HG02938 (cell line): ENCODE data around the gene IER3.
A peak's percentile ranks its signal among the peaks of the same experiment; 100 is the strongest.
"Not testable (repeated sequence)": the region's sequence is repeated elsewhere in the genome, so short reads cannot be mapped to it uniquely, and the experiment has no call there.

ENCODE experiments used
- ATAC-seq: cut with Tn5 transposase; IDR thresholded peaks from one replicate; pipeline ENCODE4 v1.9.1; 2021; ENCODE audit warnings: mild to moderate bottlenecking, moderate library complexity; ENCODE audit not compliant: unreplicated experiment

Gene IER3

DNA sequence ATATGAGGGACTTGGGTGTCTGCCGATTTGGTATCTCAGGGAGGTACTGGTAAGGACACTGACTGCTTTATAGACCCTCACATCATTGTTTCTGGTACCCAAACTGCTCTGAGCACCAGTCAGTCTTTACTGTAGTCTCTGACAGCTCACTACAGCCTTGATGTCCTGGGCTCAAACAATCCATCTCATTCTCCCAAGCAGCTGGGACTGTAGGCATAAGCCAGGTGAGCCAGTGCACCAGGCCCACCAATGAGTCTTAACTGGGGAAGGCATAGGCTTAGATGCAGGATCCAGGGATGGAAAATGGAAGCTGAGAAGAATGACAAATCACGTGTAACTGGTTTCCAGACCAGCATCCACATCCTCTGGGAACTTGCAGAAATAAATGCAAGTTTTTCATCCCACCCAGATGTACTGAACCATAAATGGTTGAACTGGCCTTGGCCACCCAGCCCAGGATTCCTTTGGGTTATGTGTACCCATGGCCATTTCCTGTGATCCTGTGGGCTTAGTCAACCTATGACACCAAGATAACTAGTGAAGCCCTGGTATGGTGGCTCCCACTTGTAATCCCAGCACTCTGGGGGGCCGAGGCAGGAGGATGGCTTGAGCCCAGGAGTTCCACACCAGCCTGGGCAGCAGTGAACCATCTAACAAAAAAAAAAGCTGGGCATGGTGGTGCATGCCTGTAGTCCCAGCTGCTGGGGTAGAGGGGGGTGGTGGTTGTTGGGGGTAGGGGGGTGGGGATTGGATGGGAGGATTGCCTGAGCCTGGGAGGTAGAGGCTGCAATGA, 18.4 kb downstream of the IER3 start:
- ATAC-seq: no peak

GRCh38 chr6:30724906-30725667, 19.3 kb downstream of the IER3 start:
- no peak for ATAC-seq

DNA sequence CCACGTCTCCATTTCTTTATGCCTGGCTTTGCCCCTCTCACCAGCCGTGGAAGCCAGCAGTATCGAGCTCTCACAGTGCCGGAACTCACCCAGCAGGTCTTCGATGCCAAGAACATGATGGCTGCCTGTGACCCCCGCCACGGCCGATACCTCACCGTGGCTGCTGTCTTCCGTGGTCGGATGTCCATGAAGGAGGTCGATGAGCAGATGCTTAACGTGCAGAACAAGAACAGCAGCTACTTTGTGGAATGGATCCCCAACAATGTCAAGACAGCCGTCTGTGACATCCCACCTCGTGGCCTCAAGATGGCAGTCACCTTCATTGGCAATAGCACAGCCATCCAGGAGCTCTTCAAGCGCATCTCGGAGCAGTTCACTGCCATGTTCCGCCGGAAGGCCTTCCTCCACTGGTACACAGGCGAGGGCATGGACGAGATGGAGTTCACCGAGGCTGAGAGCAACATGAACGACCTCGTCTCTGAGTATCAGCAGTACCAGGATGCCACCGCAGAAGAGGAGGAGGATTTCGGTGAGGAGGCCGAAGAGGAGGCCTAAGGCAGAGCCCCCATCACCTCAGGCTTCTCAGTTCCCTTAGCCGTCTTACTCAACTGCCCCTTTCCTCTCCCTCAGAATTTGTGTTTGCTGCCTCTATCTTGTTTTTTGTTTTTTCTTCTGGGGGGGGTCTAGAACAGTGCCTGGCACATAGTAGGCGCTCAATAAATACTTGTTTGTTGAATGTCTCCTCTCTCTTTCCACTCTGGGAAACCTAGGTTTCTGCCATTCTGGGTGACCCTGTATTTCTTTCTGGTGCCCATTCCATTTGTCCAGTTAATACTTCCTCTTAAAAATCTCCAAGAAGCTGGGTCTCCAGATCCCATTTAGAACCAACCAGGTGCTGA, 20.3 kb downstream of the IER3 start:
- ATAC-seq: not testable (repeated sequence)

- not testable (repeated sequence) for ATAC-seq
Measured at GRCh38 chr6:30723159-30723842, 21.0 kb downstream of the IER3 start.

GRCh38 chr6:30722280-30723112, 21.9 kb downstream of the IER3 start:
- no peak for ATAC-seq

DNA sequence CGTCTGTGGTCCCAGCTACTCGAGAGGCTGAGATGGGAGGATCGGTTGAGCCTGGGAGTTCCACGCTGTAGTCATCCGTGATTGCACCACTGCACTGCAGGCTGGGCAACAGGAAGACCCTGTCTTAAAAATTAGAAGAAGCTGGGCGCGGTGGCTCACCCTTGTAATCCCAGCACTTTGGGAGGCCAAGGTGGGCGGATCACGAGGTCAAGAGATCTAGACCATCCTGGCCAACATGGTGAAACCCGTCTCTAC, 22.4 kb downstream of the IER3 start:
- ATAC-seq: not testable (repeated sequence)

- ATAC-seq: no peak
Measured at GRCh38 chr6:30721198-30722024, 22.9 kb downstream of the IER3 start.

DNA sequence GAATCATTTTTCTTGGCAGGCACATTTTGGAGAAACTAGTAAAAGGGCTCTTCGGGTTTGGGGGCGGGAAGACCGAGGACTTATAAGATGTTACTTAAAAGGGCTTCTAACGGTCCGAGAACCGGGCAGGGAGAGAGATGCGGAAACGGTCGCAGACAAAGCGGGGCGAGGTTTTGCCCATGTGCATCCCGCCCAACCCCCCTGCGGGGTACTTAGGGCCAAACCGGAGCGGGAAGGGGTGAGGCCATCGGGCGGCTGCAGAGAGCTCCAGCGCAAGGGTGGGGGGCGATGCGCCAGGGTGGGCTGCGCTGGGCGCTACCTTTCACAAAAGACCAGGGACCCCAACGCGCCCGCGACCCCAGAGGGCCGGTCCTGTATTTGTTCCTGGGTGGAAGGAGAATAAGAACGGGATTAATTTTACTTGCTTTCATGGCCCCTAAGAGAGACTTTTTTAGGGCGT, 23.6 kb downstream of the IER3 start:
- no peak for ATAC-seq

DNA sequence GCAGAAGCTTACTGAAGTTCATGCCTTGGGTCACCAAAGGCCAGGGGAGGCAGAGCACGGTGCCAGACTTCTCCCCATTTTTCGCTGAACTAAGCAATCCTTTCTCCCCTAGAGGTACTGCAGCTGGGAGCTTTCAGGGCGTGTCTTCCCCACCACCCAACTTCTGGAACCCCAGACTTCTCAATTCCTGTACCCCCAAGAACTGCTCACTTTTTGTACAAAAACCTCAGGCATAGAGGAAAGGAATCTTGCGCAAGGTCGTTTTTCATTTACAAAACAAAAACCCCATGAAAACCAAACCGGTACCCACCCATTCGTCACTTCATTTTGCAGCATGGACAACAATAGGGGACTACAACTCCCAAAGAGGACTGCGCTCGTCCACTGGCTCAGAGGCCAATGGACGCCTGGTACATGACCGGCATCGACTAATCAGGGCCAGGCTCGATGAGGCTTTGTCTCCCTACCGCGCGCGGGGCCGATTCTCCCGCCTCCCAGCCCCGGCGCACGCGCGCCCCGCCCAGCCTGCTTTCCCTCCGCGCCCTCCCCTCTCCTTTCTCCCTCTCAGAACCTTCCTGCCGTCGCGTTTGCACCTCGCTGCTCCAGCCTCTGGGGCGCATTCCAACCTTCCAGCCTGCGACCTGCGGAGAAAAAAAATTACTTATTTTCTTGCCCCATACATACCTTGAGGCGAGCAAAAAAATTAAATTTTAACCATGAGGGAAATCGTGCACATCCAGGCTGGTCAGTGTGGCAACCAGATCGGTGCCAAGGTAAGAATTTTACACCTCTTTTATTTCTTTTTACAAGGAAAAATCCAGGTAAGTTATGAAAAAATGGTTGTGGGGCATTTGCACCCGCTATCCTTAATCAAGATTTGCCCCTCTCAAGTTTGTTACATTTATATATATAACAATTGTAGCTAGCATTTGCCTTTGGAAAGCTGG, 24.3 kb downstream of the IER3 start, which contains the start of gene TUBB:
TSS of gene TUBB (plus strand) at position 562 of the 947 bp plus-strand sequence. CDS start at position 717, 155 bp downstream.
- peak; percentile 35 for ATAC-seq

- no peak for ATAC-seq
Measured at GRCh38 chr6:30719356-30719755, 25.0 kb downstream of the IER3 start.

GRCh38 chr6:30717845-30718720, 26.3 kb downstream of the IER3 start:
- ATAC-seq: not testable (repeated sequence)

- peak; percentile 73 for ATAC-seq
Measured at GRCh38 chr6:30717129-30717844, 27.1 kb downstream of the IER3 start, which contains the start of gene MDC1. Gene MDC1, minus strand, starts transcription at chr6:30717281. Its CDS starts 2,106 bp downstream, at chr6:30715175.

GRCh38 chr6:30716879-30717128, 27.5 kb downstream of the IER3 start:
- no peak for ATAC-seq

GRCh38 chr6:30714263-30714662, 30.1 kb downstream of the IER3 start:
- ATAC-seq: no peak

- ATAC-seq: no peak
Measured at GRCh38 chr6:30712441-30712945, 31.9 kb downstream of the IER3 start.

DNA sequence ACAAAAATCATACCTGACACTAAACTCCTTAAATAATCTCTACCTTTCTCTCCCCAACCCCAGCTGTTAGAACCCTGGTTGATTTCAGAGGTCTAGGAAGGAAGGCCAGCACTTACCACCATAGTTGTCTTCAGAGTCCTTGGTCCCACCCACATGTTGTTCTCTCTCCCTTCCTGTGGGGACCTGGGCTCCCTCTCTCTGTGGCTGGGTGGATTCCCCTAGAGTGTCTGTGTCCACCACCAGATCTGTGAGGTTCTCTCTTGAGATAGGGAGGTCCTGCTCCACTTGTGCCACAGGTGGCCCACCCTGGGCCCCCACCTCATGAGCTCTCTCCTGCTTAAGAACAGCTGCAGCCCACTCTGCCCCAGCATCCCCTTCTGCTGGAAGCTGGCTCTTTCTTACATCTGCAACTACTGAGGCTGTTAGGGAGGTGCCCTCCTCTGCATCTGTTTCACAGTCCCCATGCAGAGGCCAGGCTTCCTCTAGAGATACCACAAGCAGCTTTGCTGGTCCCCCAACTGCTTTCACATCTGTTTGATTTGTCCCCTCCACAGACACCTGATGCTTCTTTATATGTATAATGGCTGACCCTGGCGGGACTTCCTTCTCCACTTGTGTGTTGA, 32.5 kb downstream of the IER3 start:
- ATAC-seq: no peak
